ENCODE results near the gene CA7.

DNA sequence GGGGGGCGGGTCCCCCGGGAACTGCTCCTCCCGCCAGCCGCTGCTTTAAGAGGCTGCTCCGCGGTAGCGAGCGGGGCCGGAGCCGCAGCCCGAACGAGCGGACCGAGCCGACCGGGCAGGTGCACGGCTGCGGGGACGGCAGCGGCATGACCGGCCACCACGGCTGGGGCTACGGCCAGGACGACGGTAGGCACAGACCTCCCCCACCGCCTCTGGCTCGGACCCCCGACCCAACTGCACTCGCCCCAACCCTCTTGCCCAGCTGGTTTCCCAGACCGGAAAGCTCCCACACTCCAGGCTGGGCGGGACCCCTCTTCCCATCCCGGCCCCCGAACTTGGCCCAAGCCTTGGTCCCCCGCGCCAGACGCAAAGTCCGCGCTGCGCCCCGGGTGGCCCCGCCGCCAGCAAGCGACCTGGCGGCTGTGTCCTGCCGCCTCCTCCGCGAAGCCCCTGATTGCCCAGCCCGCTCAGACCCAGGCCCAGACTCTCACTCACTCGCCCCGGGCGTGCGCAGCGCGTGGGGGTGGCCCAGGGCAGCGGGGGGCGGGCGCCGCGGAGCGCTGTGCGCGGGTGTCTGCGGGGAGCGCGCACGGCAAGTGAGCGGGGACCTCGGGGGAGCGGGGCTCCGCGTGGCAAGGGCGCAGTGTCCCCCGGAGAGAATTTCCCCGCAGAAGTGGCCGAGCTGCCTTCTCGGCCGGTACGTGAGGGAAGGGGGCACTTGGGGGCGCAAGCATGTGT is at the start of gene CA7:
- TF ChIP-seq, protein P1, sequence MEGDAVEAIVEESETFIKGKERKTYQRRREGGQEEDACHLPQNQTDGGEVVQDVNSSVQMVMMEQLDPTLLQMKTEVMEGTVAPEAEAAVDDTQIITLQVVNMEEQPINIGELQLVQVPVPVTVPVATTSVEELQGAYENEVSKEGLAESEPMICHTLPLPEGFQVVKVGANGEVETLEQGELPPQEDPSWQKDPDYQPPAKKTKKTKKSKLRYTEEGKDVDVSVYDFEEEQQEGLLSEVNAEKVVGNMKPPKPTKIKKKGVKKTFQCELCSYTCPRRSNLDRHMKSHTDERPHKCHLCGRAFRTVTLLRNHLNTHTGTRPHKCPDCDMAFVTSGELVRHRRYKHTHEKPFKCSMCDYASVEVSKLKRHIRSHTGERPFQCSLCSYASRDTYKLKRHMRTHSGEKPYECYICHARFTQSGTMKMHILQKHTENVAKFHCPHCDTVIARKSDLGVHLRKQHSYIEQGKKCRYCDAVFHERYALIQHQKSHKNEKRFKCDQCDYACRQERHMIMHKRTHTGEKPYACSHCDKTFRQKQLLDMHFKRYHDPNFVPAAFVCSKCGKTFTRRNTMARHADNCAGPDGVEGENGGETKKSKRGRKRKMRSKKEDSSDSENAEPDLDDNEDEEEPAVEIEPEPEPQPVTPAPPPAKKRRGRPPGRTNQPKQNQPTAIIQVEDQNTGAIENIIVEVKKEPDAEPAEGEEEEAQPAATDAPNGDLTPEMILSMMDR (IDR thresholded peaks at IDR 0.05 in 4 of 5, conservative IDR thresholded peaks at IDR 0.05 in 1 of 5): no peak
- TF ChIP-seq POLR2A (IDR thresholded peaks at IDR 0.05): no peak

Measured in gastrocnemius medialis (tissue), 4 donors.